Transverse colon (tissue), 4 donors: ENCODE data around the gene TMEM270. TPM values are rescaled to one million over a fixed set of nuclear protein-coding genes. Genes with fewer than 3 reads are reported as not detected.

ENCODE experiments used
- DNase-seq: peaks from one replicate; pipeline ENCODE4 v3.0.0-alpha.2; 2019
- H3K27ac ChIP-seq, 4 donors: fragments of 200-600 bp; sonication (generic); 2 replicates each; pipeline ENCODE4 v1.5.1; 2016 to 2018; ENCODE audit warnings: inconsistent platforms in 4 of 4
- H3K27me3 ChIP-seq: fragments of 200-600 bp; sonication (generic); 2 replicates; pipeline ENCODE4 v1.5.1; 2017; ENCODE audit warnings: inconsistent platforms
- H3K36me3 ChIP-seq, 4 donors: fragments of 200-600 bp; sonication (generic); 2 replicates each; pipeline ENCODE4 v1.5.1; 2017 to 2019; ENCODE audit warnings: inconsistent platforms in 4 of 4
- H3K4me1 ChIP-seq, 4 donors: fragments of 200-600 bp; sonication (generic); 2 replicates each; pipeline ENCODE4 v1.5.1; 2017 to 2020; ENCODE audit warnings: inconsistent platforms in 4 of 4
- H3K4me3 ChIP-seq, 4 donors: fragments of 200-600 bp; sonication (generic); 1 replicate in 1 of 4; 2 replicates in 3 of 4; pipeline versions ENCODE4 v1.5.1 to v1.6.1; 2017 to 2019; ENCODE audit warnings: inconsistent platforms in 4 of 4
- H3K9me3 ChIP-seq, 2 donors: fragments of 200-600 bp; sonication (generic); 2 replicates each; pipeline ENCODE4 v1.5.1; 2017 to 2019; ENCODE audit warnings: inconsistent platforms in 2 of 2
- EP300 ChIP-seq: sonication (generic); formaldehyde crosslinking; IDR thresholded peaks from one replicate; pipeline ENCODE4 v1.6.1; 2017; ENCODE audit warnings: antibody characterized with exemption, low read depth
- POLR2A ChIP-seq: fragments of 450-650 bp; IDR thresholded peaks from one replicate; pipeline ENCODE4 v1.6.1; 2016; ENCODE audit warnings: antibody characterized with exemption, mild to moderate bottlenecking, moderate library complexity
- POLR2AphosphoS5 ChIP-seq, 3 donors: sonication (generic); formaldehyde crosslinking; IDR thresholded peaks; one replicate each; pipeline ENCODE4 v1.6.1; 2016; ENCODE audit warnings: antibody characterized with exemption in 3 of 3
- WGBS, 2 donors: methylation state at CpG; one replicate each; pipeline ENCODE4 v1.1.5; 2018; ENCODE audit warnings: low coverage in 1 of 2; 5-methylcytosine and 5-hydroxymethylcytosine counted together
- in situ Hi-C, 4 donors: fragments of 200-750 bp; cut with MboI; loops; one replicate each; pipeline versions ENCODE4 v1.15.0 to v1.15.1; 2017; ENCODE audit warnings: low sequenced_read_pairs in 3 of 4, low pct_ligation_motif_present in 1 of 4, low pct_unique_long_range_greater_than_20kb in 1 of 4
- intact Hi-C: fragments of 100-400 bp; cut with DNase I; formaldehyde crosslinking; loops from one replicate; pipeline ENCODE4 v1.15.1; 2023; ENCODE audit warnings: low total_unique reads
- total RNA-seq, 4 donors: library from RNA; depleted of rRNA; stranded (reverse); fragments of >200 nt; gene quantifications; one replicate each; pipeline ENCODE4 v1.1.0, GENCODE V29; 2016
- TF ChIP-seq, protein P1 (sequence below), 5 experiments: fragments of 200-600 bp in 3 of 5; fragments of 450-650 bp in 2 of 5; sonication (generic) in 3 of 5; IDR thresholded peaks; 1 replicate in 2 of 5; 2 replicates in 3 of 5; pipeline ENCODE4 v1.5.1; 2016 to 2017; ENCODE audit warnings: antibody characterized with exemption in 5 of 5, inconsistent platforms in 3 of 5, mild to moderate bottlenecking in 2 of 5, moderate library complexity in 1 of 5

The TMEM270 gene
- total RNA-seq, 4 donors from 2014 or later: not detected

DNA sequence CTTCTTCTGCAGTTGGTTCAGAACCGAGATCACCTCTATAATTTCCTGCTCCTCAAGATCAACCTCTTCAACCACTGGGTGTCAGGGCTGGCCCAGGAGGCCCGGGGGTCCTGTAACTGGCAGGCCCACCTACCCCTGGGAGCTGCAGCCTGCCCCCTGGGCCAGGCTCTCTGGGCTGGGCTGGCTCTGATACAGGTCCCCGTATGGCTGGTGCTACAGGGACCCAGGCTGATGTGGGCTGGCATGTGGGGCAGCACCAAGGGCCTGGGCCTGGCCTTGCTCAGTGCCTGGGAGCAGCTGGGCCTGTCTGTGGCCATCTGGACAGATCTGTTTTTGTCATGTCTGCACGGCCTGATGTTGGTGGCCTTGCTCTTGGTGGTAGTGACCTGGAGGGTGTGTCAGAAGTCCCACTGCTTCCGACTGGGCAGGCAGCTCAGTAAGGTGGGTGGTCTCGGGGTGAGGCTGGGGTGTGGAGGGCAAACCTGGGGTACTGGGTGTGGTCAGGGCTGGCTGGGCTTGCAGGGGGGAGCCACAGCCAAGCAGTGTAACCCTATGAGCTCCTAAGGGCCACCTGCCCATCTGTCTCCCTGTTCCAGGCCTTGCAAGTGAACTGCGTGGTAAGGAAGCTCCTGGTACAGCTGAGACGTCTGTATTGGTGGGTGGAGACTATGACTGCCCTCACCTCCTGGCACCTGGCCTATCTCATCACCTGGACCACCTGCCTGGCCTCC is 4.2 kb downstream of the TMEM270 start:
- intact Hi-C loops: loop anchor here (5.0 kb wide), 1 partner anchor 157 kb away; no protein-coding TSS in a partner anchor
- in situ Hi-C loops: loop anchor here in 2 of 4 donors (25.0 kb wide), 1 partner anchor 228 kb away; no protein-coding TSS in a partner anchor
- no peak overlapping the region for H3K4me3 ChIP-seq
- H3K27me3 ChIP-seq: no peaks in the 10 kb centered on the region
- no peak overlapping the region for H3K27ac ChIP-seq
- TF ChIP-seq POLR2A (no peak), POLR2AphosphoS5 (IDR thresholded peaks at IDR 0.05) (no peak), EP300 (no peak)
- TF ChIP-seq, protein P1, sequence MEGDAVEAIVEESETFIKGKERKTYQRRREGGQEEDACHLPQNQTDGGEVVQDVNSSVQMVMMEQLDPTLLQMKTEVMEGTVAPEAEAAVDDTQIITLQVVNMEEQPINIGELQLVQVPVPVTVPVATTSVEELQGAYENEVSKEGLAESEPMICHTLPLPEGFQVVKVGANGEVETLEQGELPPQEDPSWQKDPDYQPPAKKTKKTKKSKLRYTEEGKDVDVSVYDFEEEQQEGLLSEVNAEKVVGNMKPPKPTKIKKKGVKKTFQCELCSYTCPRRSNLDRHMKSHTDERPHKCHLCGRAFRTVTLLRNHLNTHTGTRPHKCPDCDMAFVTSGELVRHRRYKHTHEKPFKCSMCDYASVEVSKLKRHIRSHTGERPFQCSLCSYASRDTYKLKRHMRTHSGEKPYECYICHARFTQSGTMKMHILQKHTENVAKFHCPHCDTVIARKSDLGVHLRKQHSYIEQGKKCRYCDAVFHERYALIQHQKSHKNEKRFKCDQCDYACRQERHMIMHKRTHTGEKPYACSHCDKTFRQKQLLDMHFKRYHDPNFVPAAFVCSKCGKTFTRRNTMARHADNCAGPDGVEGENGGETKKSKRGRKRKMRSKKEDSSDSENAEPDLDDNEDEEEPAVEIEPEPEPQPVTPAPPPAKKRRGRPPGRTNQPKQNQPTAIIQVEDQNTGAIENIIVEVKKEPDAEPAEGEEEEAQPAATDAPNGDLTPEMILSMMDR (IDR thresholded peaks at IDR 0.05): no peak
- no peaks in the 10 kb centered on the region for H3K9me3 ChIP-seq
- DNase-seq: no peak
- H3K36me3 ChIP-seq: no peaks in the 10 kb centered on the region
- WGBS, 2 donors: 71% methylated on average over 6 of the region's 8 CpGs; no CpG with 5 or more reads in 1 of the 2 donors
- peaks cover 3 to 12% (median 6%) of the 10 kb centered on the region in 4 donors for H3K4me1 ChIP-seq

DNA sequence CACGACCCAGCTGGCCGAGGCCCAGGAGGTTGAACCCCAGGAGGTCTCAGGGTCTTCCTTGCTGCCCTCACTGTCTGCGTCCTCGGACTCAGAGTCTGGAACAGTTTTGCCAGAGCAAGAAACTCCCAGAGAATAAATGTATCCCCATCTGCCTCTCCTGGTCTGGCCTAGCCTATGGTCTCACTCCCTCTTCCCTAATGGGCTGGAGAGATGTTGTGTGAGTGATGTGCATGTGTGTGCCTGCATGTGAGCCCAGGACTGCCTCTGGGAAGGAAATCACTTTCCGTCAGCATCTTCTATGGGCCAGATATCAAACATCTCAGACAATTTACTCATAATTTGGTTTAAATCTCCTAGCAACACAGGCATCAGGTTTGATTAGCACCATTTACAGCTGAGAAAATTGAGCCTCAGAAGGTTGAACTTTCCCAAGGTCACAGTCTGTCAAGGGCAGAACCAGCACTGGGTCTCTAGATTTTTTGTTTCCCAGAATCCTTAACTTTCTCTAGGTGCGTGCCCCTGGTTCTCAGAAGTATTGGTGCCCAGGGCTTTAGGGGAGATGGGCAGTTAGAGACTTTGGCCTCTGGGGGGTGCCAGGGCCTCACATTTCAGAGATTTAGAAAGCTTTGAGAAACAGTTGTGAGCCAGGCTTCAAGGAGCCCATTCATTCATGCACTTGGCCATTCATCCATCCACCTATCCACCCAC is 4.9 kb downstream of the TMEM270 start:
- no peak overlapping the region for H3K27ac ChIP-seq
- peaks cover 3 to 16% (median 7%) of the 10 kb centered on the region in 4 donors for H3K4me1 ChIP-seq
- in situ Hi-C loops: loop anchor here in 2 of 4 donors (25.0 kb wide), 1 partner anchor 229 kb away; no protein-coding TSS in a partner anchor
- H3K9me3 ChIP-seq: no peaks in the 10 kb centered on the region
- 67% methylated on average over 6 of the region's 6 CpGs; no CpG with 5 or more reads in 1 of the 2 donors for WGBS, 2 donors
- no peak for TF ChIP-seq EP300
- TF ChIP-seq, protein P1 (IDR thresholded peaks at IDR 0.05): peak; percentile 41 to 61 (median 58)
- H3K27me3 ChIP-seq: no peaks in the 10 kb centered on the region
- no peak overlapping the region for H3K4me3 ChIP-seq
- intact Hi-C loops: loop anchor here (5.0 kb wide), 1 partner anchor 156 kb away; no protein-coding TSS in a partner anchor
- H3K36me3 ChIP-seq: no peaks in the 10 kb centered on the region
- peak; percentile 37 for DNase-seq

DNA sequence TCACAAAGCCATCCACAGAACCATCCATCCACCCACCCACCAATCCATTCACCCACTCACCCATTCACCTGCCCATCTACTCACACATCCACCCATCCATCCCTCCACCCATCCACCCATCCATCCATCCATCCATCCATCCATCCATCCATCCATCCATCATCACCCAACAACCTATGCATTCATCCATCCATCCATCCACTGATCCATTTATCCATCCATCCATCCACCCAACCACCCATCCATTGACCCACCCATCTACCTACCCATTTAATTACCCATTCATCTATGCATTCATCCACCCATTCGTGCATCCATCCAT is 5.4 kb downstream of the TMEM270 start:
- WGBS, 2 donors: 83% methylated on average over 1 of the region's 1 CpG; no CpG with 5 or more reads in 1 of the 2 donors
- H3K4me1 ChIP-seq: peaks cover 5 to 18% (median 10%) of the 10 kb centered on the region in 4 donors
- H3K36me3 ChIP-seq: no peaks in the 10 kb centered on the region
- H3K27ac ChIP-seq: no peak overlapping the region
- TF ChIP-seq EP300: no peak
- no peak for TF ChIP-seq POLR2AphosphoS5 (IDR thresholded peaks at IDR 0.05)
- TF ChIP-seq, protein P1 (IDR thresholded peaks at IDR 0.05): no peak
- TF ChIP-seq POLR2A: no peak
- intact Hi-C loops (loop anchor here (5.0 kb wide), 1 partner anchor 156 kb away; no protein-coding TSS in a partner anchor), in situ Hi-C loops (loop anchor here in 2 of 4 donors (25.0 kb wide), 1 partner anchor 229 kb away; no protein-coding TSS in a partner anchor)
- no peak for DNase-seq
- H3K9me3 ChIP-seq: no peaks in the 10 kb centered on the region
- H3K4me3 ChIP-seq: no peak overlapping the region
- H3K27me3 ChIP-seq: no peaks in the 10 kb centered on the region
